WTC11 (cell line): Measurements from ENCODE around the gene TLNRD1.

ENCODE experiments used
- ATF3 ChIP-seq: sonication (generic); formaldehyde crosslinking; conservative IDR thresholded peaks from 2 replicates; pipeline ENCODE4 v1.8.1; 2022; ENCODE audit warnings: mild to moderate bottlenecking, missing genetic modification reagents
- CREM ChIP-seq: sonication (generic); formaldehyde crosslinking; IDR thresholded peaks from 2 replicates; pipeline ENCODE4 v1.8.1; 2022; ENCODE audit warnings: mild to moderate bottlenecking, missing genetic modification reagents, moderate library complexity
- ELF4 ChIP-seq: sonication (generic); formaldehyde crosslinking; IDR thresholded peaks from 2 replicates; pipeline ENCODE4 v1.8.1; 2022; ENCODE audit warnings: low read depth, mild to moderate bottlenecking, moderate library complexity, missing genetic modification reagents
- ESRRA ChIP-seq: sonication (generic); formaldehyde crosslinking; IDR thresholded peaks from 2 replicates; pipeline ENCODE4 v1.8.1; 2022; ENCODE audit warnings: mild to moderate bottlenecking, missing genetic modification reagents, borderline replicate concordance
- SP1 ChIP-seq: sonication (generic); formaldehyde crosslinking; conservative IDR thresholded peaks from 2 replicates; pipeline ENCODE4 v1.8.1; 2022; ENCODE audit warnings: missing genetic modification reagents
- ZNF263 ChIP-seq: sonication (generic); formaldehyde crosslinking; IDR thresholded peaks from 2 replicates; pipeline ENCODE4 v1.8.1; 2022; ENCODE audit warnings: low read depth, mild to moderate bottlenecking, moderate library complexity, missing genetic modification reagents
- ZSCAN18 ChIP-seq: fragments of 250-450 bp; sonication (Bioruptor Pico); IDR thresholded peaks from 2 replicates; pipeline ENCODE4 v2.1.2; 2022; ENCODE audit warnings: mild to moderate bottlenecking, moderate library complexity
- TF ChIP-seq, protein P1 (sequence below): sonication (generic); formaldehyde crosslinking; IDR thresholded peaks from 2 replicates; pipeline ENCODE4 v1.8.1; 2022; ENCODE audit warnings: missing genetic modification reagents, borderline replicate concordance
- TF ChIP-seq, protein P2 (sequence below): fragments of 200-600 bp; IDR thresholded peaks from 2 replicates; pipeline ENCODE4 v1.8.0; 2022; ENCODE audit warnings: antibody characterized with exemption
- TF ChIP-seq, protein P3 (sequence below): sonication (generic); formaldehyde crosslinking; IDR thresholded peaks from 2 replicates; pipeline ENCODE4 v1.8.0; 2022; ENCODE audit warnings: missing genetic modification reagents

- no peak for TF ChIP-seq CREM (CRISPR knock-in tag)
- TF ChIP-seq, protein P1, sequence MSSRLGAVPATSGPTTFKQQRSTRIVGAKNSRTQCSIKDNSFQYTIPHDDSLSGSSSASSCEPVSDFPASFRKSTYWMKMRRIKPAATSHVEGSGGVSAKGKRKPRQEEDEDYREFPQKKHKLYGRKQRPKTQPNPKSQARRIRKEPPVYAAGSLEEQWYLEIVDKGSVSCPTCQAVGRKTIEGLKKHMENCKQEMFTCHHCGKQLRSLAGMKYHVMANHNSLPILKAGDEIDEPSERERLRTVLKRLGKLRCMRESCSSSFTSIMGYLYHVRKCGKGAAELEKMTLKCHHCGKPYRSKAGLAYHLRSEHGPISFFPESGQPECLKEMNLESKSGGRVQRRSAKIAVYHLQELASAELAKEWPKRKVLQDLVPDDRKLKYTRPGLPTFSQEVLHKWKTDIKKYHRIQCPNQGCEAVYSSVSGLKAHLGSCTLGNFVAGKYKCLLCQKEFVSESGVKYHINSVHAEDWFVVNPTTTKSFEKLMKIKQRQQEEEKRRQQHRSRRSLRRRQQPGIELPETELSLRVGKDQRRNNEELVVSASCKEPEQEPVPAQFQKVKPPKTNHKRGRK (CRISPR knock-in tag): no peak
- TF ChIP-seq ZSCAN18: no peak
- TF ChIP-seq, protein P2, sequence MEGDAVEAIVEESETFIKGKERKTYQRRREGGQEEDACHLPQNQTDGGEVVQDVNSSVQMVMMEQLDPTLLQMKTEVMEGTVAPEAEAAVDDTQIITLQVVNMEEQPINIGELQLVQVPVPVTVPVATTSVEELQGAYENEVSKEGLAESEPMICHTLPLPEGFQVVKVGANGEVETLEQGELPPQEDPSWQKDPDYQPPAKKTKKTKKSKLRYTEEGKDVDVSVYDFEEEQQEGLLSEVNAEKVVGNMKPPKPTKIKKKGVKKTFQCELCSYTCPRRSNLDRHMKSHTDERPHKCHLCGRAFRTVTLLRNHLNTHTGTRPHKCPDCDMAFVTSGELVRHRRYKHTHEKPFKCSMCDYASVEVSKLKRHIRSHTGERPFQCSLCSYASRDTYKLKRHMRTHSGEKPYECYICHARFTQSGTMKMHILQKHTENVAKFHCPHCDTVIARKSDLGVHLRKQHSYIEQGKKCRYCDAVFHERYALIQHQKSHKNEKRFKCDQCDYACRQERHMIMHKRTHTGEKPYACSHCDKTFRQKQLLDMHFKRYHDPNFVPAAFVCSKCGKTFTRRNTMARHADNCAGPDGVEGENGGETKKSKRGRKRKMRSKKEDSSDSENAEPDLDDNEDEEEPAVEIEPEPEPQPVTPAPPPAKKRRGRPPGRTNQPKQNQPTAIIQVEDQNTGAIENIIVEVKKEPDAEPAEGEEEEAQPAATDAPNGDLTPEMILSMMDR: no peak
- TF ChIP-seq SP1: no peak
- TF ChIP-seq ELF4 (CRISPR knock-in tag): no peak
- TF ChIP-seq, protein P3, sequence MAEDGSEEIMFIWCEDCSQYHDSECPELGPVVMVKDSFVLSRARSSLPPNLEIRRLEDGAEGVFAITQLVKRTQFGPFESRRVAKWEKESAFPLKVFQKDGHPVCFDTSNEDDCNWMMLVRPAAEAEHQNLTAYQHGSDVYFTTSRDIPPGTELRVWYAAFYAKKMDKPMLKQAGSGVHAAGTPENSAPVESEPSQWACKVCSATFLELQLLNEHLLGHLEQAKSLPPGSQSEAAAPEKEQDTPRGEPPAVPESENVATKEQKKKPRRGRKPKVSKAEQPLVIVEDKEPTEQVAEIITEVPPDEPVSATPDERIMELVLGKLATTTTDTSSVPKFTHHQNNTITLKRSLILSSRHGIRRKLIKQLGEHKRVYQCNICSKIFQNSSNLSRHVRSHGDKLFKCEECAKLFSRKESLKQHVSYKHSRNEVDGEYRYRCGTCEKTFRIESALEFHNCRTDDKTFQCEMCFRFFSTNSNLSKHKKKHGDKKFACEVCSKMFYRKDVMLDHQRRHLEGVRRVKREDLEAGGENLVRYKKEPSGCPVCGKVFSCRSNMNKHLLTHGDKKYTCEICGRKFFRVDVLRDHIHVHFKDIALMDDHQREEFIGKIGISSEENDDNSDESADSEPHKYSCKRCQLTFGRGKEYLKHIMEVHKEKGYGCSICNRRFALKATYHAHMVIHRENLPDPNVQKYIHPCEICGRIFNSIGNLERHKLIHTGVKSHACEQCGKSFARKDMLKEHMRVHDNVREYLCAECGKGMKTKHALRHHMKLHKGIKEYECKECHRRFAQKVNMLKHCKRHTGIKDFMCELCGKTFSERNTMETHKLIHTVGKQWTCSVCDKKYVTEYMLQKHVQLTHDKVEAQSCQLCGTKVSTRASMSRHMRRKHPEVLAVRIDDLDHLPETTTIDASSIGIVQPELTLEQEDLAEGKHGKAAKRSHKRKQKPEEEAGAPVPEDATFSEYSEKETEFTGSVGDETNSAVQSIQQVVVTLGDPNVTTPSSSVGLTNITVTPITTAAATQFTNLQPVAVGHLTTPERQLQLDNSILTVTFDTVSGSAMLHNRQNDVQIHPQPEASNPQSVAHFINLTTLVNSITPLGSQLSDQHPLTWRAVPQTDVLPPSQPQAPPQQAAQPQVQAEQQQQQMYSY (CRISPR knock-in tag): no peak
- TF ChIP-seq ESRRA: no peak
- TF ChIP-seq ZNF263 (CRISPR knock-in tag): no peak
- no peak for TF ChIP-seq ATF3 (CRISPR knock-in tag)
Observed at GRCh38 chr15:81023483-81024264, 23.0 kb downstream of the TLNRD1 start.
